WTC11 (cell line): ENCODE measurements around the gene HLA-DOB. TPM values are rescaled to one million over a fixed set of nuclear protein-coding genes. Genes with fewer than 3 reads are reported as not detected.

ENCODE experiments used
- ATAC-seq: fragments of 200-7000 bp; cut with Tn5 transposase; 2 replicates; pipeline ENCODE4 v1.10.0; 2021; ENCODE audit warnings: mild to moderate bottlenecking, moderate library complexity
- CTCF ChIA-PET: fragments of 300-600 bp; sonication (Branson Sonifier 250); formaldehyde crosslinking; loops from one replicate; lab custom pipeline; 2021; ENCODE audit warnings: antibody characterized with exemption; lab: Charles Lee
- POLR2A ChIA-PET: fragments of 350-600 bp; sonication (Branson Sonifier 250); formaldehyde crosslinking; loops from one replicate; lab custom pipeline; 2021; ENCODE audit warnings: antibody characterized with exemption; lab: Charles Lee
- DNase-seq: peaks from one replicate; pipeline ENCODE4 v3.0.0; 2021; ENCODE audit warnings: low spot score
- H3K27ac Mint-ChIP-seq: 2 replicates; pipeline ENCODE4 v1.8.0; 2021; ENCODE audit warnings: mixed read lengths
- H3K27me3 Mint-ChIP-seq: 2 replicates; pipeline ENCODE4 v1.8.0; 2021; ENCODE audit warnings: low read depth, mild to moderate bottlenecking, moderate library complexity, mixed read lengths
- H3K36me3 Mint-ChIP-seq: 2 replicates; pipeline ENCODE4 v1.8.0; 2021; ENCODE audit warnings: mixed read lengths
- H3K4me1 Mint-ChIP-seq: 2 replicates; pipeline ENCODE4 v1.8.0; 2022; ENCODE audit warnings: mixed read lengths
- H3K4me3 Mint-ChIP-seq: 2 replicates; pipeline ENCODE4 v1.8.0; 2021; ENCODE audit warnings: mild to moderate bottlenecking, moderate library complexity, mixed read lengths
- H3K9me3 Mint-ChIP-seq: 2 replicates; pipeline ENCODE4 v1.8.0; 2021; ENCODE audit warnings: mixed read lengths
- E2F1 ChIP-seq: sonication (generic); formaldehyde crosslinking; IDR thresholded peaks from 2 replicates; pipeline ENCODE4 v1.8.0; 2022; ENCODE audit warnings: mild to moderate bottlenecking, missing genetic modification reagents
- HMGXB4 ChIP-seq: sonication (generic); formaldehyde crosslinking; IDR thresholded peaks from 2 replicates; pipeline ENCODE4 v1.8.1; 2023; ENCODE audit warnings: mild to moderate bottlenecking, moderate library complexity, missing genetic modification reagents
- MAX ChIP-seq: sonication (generic); formaldehyde crosslinking; IDR thresholded peaks from 2 replicates; pipeline ENCODE4 v1.8.0; 2022; ENCODE audit warnings: mild to moderate bottlenecking, missing genetic modification reagents
- NFATC4 ChIP-seq: fragments of 250-450 bp; sonication (Bioruptor Pico); IDR thresholded peaks from 2 replicates; pipeline ENCODE4 v1.9.0; 2021; ENCODE audit warnings: mild to moderate bottlenecking
- NR1H2 ChIP-seq: sonication (generic); formaldehyde crosslinking; IDR thresholded peaks from 2 replicates; pipeline ENCODE4 v1.9.0; 2021; ENCODE audit warnings: mild to moderate bottlenecking, moderate library complexity, missing genetic modification reagents
- PRDM15 ChIP-seq: sonication (generic); formaldehyde crosslinking; IDR thresholded peaks from 2 replicates; pipeline ENCODE4 v1.8.0; 2022; ENCODE audit warnings: missing genetic modification reagents
- TEAD1 ChIP-seq: sonication (generic); formaldehyde crosslinking; IDR thresholded peaks from 2 replicates; pipeline ENCODE4 v1.8.0; 2022; ENCODE audit warnings: mild to moderate bottlenecking, missing genetic modification reagents
- TEAD4 ChIP-seq: sonication (generic); formaldehyde crosslinking; IDR thresholded peaks from 2 replicates; pipeline ENCODE4 v1.8.0; 2022; ENCODE audit warnings: mild to moderate bottlenecking, missing genetic modification reagents
- USF1 ChIP-seq: sonication (generic); formaldehyde crosslinking; IDR thresholded peaks from 2 replicates; pipeline ENCODE4 v1.8.0; 2022; ENCODE audit warnings: mild to moderate bottlenecking, missing genetic modification reagents
- USF2 ChIP-seq: sonication (generic); formaldehyde crosslinking; IDR thresholded peaks from 2 replicates; pipeline ENCODE4 v1.8.1; 2023; ENCODE audit warnings: mild to moderate bottlenecking, missing genetic modification reagents, moderate library complexity
- ZNF263 ChIP-seq: sonication (generic); formaldehyde crosslinking; IDR thresholded peaks from 2 replicates; pipeline ENCODE4 v1.8.1; 2022; ENCODE audit warnings: low read depth, mild to moderate bottlenecking, moderate library complexity, missing genetic modification reagents
- ZNF532 ChIP-seq: fragments of 250-450 bp; sonication (Bioruptor Pico); IDR thresholded peaks from 2 replicates; pipeline ENCODE4 v1.9.0; 2021; ENCODE audit warnings: mild to moderate bottlenecking, borderline replicate concordance
- total RNA-seq: library from RNA; stranded (reverse); gene quantifications from 3 replicates; pipeline ENCODE4 v1.2.3, GENCODE V29; 2021

HLA-DOB gene
- total RNA-seq, 1 experiment from 2014 or later: 0.15 TPM

- TF ChIP-seq USF2: no peak
- no peak for TF ChIP-seq TEAD1 (CRISPR knock-in tag)
- TF ChIP-seq MAX (CRISPR knock-in tag): no peak
Measured at GRCh38 chr6:32799740-32800139, 17.1 kb downstream of the HLA-DOB start (continued).

GRCh38 chr6:32799168-32799567, 17.6 kb downstream of the HLA-DOB start:
- no peak overlapping the region for H3K4me3 Mint-ChIP-seq
- peaks cover 11% of the 10 kb centered on the region for H3K9me3 Mint-ChIP-seq
- no peak for ATAC-seq
- no peak for DNase-seq
- H3K27me3 Mint-ChIP-seq: peaks cover 62% of the 10 kb centered on the region
- no peak for TF ChIP-seq USF1 (CRISPR knock-in tag)
- TF ChIP-seq HMGXB4: no peak
- TF ChIP-seq ZNF263 (CRISPR knock-in tag): no peak
- no peak for TF ChIP-seq NR1H2 (CRISPR knock-in tag)
- no peak for TF ChIP-seq ZNF532 (CRISPR knock-in tag)
- no peak for TF ChIP-seq NFATC4 (CRISPR knock-in tag)
- no peak for TF ChIP-seq E2F1 (CRISPR knock-in tag)
- TF ChIP-seq TEAD4 (CRISPR knock-in tag): no peak
- TF ChIP-seq PRDM15 (CRISPR knock-in tag): no peak
- ChIA-PET CTCF (interaction anchor here (0.6 to 1.9 kb wide), 5 partner anchors 22 to 156 kb away, joined by 3 to 8 read pairs (median 3); no protein-coding TSS in a partner anchor), POLR2A (no interaction called here)
- H3K4me1 Mint-ChIP-seq: peaks cover 3% of the 10 kb centered on the region; the same call in 1 of the 2 replicates
- no peak overlapping the region for H3K27ac Mint-ChIP-seq
- peaks cover 6% of the 10 kb centered on the region for H3K36me3 Mint-ChIP-seq
